Activated CD4-positive, CD25-positive, alpha-beta regulatory T cell treated with anti-CD3 and anti-CD28 coated beads, Interleukin-2, amount 50 U/mL, for 72 hours (primary cell): Measurements from ENCODE around the gene TRMT2A.
"Not testable (repeated sequence)": the region's sequence is repeated elsewhere in the genome, so short reads cannot be mapped to it uniquely, and the experiment has no call there.

ENCODE experiments used
- DNase-seq: peaks from one replicate; pipeline ENCODE4 v3.0.0; 2021

TRMT2A gene, protein sequence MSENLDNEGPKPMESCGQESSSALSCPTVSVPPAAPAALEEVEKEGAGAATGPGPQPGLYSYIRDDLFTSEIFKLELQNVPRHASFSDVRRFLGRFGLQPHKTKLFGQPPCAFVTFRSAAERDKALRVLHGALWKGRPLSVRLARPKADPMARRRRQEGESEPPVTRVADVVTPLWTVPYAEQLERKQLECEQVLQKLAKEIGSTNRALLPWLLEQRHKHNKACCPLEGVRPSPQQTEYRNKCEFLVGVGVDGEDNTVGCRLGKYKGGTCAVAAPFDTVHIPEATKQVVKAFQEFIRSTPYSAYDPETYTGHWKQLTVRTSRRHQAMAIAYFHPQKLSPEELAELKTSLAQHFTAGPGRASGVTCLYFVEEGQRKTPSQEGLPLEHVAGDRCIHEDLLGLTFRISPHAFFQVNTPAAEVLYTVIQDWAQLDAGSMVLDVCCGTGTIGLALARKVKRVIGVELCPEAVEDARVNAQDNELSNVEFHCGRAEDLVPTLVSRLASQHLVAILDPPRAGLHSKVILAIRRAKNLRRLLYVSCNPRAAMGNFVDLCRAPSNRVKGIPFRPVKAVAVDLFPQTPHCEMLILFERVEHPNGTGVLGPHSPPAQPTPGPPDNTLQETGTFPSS

DNA sequence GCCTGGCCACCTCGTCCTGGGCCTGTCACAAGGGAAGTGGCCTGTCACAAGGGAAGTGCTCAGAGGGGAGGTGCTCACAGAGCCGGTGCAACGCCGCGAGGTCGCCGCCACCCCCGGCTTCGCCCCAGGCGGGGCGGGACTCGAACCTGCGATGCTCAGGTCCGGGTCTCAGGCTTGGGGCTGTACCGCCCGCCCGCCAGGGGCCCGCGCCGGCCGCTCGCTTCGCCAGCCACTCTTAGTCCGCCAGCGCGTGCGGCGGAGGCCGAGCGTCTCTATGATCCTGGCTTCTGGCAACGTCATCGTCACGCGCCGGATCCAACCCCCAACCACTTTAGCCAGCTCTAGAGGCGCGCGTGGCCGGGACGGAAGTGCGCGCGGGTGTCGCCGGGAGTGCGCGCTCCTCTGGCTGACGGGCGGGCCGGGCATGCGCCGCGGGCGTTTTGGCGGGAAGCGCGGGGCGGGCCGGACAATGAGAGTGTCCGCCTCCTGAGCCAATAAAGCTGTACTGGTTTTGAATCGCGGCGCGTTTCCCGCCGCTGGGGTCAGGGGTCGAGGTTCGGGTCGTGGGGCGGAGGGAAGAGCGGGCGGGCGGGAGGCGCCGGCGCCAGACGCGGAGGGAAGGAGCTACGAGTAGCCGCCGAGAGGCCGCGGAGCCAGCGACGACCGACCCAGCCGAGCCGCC, at the start of gene TRMT2A:
Gene TRMT2A (minus strand): TSS at position 276 of the 682 bp plus-strand sequence. CDS start 320 bp downstream, outside the sequence.
- DNase-seq: peak; percentile 97

DNA sequence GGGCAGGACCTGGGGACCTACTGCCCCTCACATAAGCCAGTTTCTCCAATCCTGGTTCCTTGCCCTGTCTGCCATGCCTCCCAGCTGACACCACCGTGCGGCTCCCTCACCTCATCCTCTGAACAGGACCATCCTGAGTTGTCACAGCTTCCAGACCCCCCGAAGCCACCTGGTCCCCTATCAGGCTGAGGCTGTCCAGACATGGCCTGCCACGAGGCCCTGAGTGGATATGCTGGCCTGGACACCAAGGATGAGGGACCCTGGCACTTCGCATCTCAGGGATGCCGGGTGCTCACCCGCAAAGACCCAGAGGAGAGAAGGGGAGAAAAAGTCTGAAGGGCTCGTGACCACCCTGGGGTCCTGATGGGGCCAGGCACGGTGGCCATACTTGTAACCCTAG, 49.7 kb upstream of the TRMT2A start:
- DNase-seq: no peak

DNA sequence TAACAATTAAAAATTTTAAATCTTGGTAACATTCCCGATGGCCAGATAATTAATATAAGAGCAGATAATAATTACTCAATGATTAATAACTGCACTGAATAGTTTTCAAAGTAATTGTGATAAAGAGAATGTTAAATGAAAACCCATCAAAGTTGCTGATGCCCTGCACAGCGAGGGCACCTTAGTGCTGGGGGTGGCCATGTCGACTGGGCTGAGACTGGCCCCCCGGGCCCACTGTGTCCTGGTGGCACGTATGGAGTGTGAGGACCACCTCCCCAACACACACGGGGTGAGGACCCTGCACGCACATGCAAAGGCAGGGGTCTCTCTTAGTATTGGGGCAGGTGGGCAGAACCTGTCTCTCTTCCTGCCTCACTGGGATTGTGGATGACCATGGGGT, 48.9 kb upstream of the TRMT2A start:
- no peak for DNase-seq

DNA sequence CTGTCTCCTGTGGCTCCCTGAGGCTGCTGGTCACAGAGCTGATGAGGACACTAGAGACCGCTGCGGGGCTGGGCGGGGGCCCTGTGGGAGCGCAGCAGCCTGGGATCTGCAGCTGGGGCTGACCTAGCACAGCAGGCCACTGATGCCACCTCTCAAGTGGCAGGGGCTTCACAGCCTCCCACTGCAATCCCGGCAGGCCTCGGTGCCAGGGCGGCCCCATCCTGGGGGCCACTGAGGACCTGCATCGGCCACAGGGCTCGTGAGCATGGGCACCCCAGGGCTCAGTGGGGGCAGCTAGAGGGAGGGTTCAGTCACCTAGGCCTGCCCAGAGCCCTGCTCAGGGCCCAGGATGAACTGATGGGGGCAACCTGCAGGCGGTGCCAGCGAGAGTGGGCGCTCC, 48.4 kb upstream of the TRMT2A start:
- no peak for DNase-seq

DNA sequence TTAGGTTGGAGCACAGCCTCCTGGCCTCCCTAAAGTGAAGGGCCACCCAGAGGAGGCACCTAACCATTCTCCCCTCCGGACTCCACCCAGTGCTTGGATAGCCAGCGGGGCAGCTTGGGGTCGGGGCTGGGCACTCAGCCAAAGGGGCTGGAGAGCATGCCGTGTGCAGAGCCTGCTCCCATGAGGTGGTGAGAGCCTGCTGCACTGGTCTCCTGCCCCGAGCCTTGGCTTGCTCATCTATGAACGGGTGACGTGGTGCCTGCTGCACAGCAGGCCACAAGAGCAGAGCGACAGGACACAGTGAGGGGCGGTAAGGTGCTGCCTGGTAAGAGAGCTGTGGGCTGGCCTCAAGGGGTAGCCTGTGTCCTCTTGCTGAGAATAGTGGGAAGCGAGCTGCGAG, 47.8 kb upstream of the TRMT2A start:
- no peak for DNase-seq

DNA sequence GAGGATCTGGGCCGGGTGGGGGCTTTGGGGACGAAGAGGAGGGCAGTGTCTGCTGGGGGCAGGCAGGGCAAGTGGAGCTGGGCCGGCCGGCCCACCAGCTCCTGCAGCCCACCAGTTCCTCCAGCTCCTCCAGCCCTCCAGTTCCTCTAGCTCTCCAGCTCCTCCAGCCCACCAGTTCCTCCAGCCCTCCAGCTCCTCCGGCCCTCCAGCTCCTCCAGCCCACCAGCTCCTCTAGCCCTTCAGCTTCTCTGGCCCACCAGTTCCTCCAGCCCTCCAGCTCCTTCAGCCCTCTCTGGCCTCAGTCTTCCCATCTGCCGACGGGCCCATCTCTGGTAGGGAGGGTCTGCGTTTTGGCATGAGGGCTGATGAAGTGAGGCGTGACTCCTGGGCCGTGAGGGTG, 43.0 kb upstream of the TRMT2A start:
- DNase-seq: no peak

DNA sequence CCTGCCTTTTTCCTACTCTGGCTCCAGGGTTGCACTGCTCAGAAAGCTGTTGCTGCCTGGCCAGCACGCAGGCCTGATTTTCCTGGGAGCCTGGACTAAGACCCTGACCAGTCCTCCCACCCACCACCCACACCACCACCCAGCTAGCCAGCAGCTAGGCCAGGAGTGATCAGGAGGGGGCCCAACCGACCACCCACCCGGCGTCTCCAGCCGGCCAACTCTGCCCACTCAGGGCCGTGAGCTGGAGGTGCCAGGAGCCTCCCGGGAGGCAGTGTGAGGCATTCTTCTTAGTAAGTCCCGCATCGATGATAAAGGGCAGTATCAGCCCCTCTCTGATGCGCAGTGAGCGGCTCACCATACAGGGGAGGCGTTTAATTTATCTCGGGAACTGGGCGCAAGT, 42.5 kb upstream of the TRMT2A start:
- DNase-seq: not testable (repeated sequence)

DNA sequence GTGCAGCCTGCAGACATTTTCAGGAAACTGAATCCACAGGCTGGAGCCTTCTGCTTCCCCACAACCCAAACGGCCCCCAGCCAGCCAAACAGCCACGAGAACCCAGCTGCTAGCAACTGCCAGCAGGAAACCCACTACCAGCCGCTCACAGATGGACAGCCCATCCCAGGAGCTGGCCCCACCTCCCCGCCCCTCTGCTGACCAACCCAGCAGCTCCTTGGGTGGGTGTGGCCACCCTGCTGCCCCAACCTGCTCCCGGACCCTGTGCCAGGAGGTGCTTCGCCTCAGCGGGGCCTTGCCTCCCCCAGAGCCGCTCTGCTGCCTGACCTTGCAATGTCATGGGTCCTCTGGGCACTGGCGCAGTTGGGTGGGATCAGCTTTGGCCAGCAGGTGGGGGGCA, 42.0 kb upstream of the TRMT2A start:
- no peak for DNase-seq

DNA sequence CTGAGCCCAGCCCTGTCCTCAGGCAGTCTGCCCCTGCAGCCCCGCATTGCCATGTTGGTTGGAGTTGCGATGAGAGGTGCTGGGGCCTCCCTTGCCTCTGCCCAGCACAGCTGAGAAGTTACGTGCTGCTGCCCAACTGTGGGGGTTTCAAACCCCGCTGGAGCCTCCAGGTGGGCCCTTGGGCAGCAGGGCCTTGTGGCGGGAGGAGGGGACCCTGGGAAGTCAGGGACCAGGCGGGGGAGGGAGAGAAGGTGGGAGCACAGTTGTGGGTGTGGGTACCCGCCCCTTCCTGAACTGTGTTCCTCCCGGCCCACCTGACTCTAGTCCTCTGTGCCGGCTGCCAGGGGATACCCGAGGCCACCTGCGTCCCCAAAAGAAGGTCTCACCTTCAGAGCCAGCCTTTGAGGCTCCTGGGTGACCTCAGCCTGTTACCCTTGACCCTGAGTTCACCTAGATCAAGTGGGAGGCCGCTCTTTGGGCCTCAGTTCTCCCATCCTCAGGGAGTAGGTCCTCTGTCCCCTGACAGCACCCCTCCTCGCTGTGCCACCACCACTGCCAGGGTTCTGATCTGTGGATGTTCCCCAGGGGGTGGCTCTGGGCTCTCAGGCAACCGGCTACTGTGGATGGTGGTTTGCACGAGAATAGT, 41.5 kb upstream of the TRMT2A start:
- DNase-seq: no peak

DNA sequence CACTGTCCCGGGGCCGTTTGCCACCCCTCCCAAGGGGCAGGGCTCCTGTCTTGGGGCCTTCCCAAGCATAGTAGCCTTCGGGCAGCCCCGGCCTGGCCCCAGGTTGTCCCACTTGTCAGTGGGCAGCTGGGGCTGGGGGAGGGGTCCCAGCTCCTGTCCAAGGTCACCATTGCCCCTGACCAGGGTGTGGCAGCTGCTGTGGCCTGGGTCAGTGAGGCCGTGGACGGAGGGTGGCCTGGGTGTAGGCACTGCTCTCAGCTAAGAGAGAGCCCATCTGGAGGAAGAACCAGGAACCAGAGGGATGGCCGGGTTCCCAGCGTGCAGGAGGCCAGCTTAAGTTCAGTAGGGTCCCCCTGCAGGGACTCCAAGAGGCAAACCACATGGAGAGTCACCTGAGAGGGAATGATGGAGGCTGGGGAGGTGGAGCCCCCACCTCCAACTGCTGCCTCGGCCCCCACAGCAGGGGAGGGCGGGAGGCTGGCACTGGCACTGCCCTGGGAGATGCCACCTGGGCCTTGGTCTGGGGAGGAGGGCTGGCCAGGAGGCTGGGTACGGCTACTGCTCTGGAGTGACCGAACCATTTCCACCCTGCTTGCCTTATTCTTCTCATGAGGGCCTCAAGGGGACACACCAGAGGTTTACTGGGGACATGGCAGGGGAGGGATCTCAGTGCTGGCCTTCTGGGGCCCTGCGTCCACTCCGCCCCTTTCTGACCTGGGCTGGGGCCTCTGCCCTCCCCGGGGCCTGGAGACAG, 40.6 kb upstream of the TRMT2A start:
- no peak for DNase-seq

DNA sequence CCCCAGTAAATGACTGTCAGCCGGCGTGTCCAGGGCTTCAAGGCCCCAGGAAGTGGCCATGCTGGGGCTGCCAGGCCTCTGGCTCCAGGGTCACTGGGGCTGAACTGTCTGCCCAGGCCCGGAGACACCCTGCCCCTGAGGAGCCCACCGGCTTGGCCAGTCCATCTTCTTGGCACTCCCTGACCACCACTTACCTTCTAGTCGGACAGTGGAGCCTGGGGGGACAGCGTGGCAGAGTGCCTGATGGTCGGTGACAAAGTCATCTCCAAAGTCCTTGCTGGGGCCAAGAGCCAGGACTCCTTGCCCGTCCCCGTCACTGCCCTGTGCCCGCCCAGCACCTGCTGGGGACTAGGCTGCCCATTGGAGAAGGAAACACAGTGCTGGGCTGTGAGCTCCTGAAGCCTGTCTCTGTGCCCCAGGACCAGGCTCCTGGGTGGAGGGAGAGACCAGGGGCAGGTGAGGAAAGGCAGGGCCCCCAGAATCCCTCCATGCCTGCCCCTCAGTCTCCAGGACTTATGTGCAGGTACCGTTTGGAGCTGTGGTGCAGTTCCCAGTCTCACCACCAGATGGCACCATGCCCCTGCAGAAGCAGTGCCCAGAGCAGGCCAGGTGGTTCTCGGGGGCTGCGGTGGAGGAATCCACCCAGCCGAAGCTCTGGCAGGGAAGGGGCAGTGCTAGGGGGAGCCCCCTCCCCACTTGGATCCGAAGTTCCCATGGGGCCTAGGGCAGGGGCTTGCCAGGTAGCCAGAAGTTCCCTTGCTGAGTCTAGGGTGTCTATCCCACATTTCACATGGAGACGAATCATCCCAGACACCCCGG, 39.8 kb upstream of the TRMT2A start:
- peak; percentile 91 for DNase-seq

DNA sequence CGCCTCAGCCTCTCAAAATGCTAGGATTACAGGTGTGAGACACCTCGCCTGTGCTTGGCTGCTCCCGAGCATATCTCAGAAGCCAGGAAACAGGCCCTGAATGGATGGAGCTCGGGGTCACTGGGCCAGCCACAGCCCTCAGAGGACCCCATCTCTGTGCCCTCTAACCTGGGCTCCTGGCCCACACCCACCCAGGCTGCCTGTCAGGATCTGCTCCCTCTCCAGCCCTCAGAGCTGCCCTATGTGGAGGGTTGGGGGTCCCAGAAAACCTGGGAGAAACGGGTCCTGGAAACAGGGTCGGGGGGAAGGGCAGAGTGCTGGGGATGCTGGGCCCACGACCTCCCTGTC, 39.0 kb upstream of the TRMT2A start:
- no peak for DNase-seq

DNA sequence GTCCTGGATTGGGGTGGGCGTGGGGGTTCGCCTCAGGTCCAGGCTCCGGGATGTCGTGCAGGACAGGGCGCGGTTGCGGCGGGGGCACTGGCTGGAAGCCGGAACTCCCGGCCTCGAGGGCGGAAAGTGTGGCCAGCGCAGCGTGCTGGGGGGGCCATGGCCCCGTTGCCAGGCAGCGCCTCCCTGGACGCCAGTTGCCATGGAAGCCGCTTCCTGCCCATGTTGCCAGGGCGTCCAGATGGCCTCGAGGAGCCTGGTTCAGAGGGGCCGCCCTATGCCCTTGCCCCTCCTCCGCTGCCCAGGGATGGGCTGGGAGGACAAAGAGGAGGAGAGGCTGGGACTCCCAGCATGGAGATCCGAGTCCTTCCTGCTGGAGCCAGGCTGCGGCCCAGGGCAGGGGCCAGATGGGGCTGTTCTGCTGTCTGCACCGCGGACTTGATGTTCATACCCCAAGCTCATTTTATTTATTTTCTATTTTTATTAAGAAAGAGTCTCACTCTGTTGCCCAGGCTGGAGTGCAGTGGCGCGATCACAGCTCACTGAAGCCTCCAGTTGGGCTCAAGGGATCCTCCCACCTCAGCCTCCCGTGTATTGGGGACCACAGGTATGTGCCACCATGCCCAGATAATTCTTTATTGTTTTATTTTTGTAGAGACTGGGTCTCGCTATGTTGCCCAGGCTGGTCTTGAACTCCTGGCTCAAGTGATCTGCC, 38.5 kb upstream of the TRMT2A start:
- no peak for DNase-seq

DNA sequence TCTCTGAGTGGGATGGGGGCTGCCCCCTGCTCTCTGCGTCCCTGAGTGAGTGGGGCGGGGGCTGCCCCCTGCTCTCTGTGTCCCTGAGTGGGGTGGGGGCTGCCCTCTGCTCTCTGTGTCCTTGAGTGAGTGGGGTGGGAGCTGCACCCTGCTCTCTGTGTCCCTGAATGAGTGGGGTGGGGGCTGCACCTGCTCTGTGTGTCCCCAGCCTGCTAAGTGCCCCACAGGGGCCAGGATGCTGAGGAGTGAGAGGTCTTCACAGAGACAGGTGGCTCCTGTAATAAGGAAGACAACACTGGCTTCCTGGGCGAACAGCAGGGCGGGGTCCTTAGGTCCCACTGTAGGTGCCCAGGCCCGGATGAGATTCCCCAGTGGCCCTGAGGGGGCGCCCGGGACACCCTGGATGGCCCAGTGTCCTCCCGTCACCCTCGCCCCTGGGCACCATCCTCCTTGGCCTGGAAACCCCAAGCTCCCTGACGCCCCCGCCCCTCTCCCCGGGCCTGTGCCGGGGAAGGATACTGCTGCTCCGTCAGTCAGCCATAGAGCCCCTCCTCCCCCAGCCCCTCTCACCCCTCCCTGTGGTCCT, 37.7 kb upstream of the TRMT2A start:
- no peak for DNase-seq

DNA sequence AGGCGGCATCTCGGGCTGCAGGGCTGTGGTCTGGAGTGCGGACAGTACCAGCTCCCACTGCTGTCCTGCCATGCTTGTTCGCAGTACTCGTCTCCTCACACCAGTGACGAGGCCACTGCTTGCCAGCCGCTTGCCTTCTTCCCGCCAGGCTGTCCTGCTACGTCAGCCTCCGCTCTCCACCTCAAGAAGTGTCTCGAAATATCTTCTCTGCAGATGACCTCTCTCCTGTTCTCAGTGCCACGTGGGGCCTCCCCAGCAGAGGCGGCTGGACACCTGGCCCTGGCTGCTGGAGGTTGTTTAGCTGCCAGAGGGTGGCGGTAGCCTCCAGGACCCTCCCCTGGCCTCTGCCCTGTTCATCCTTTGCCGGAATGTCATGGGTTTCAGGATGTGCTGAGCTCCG, 36.9 kb upstream of the TRMT2A start:
- no peak for DNase-seq

DNA sequence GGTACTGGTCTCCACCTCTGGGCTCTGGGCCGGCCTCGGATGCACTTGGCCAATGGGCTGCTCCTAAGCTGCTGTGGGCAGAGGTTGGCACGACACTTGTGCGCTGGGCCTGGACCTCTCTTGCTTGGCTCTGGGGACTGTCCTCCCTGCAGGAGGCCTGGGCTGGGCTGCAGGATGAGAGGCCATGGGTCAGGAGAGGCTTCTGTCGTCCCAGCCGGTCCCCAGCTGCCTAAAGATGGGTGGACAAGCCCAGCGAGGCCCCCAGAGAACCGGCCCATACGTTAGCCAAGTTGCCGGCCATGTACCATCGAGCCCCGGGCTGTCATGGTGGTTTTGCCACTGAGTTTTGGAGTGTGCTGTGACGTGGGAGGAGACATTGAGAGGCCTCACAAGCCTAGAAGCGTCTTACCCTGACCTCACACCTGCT, 35.5 kb upstream of the TRMT2A start:
- no peak for DNase-seq

DNA sequence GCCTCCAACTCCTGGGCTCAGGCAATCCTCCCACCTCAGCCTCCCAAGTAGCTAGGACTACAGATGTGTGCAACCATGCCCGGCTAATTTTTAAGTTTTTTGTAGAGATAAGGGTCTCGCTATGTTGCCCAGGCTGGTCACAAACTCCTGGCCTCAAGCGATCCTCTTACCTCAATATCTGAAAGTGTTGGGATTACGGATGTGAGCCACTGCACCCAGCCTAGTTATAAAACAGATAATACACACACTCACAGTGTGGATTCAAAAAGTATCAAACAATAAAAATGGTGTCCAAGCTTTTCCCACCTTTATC, 34.2 kb upstream of the TRMT2A start:
- no peak for DNase-seq

DNA sequence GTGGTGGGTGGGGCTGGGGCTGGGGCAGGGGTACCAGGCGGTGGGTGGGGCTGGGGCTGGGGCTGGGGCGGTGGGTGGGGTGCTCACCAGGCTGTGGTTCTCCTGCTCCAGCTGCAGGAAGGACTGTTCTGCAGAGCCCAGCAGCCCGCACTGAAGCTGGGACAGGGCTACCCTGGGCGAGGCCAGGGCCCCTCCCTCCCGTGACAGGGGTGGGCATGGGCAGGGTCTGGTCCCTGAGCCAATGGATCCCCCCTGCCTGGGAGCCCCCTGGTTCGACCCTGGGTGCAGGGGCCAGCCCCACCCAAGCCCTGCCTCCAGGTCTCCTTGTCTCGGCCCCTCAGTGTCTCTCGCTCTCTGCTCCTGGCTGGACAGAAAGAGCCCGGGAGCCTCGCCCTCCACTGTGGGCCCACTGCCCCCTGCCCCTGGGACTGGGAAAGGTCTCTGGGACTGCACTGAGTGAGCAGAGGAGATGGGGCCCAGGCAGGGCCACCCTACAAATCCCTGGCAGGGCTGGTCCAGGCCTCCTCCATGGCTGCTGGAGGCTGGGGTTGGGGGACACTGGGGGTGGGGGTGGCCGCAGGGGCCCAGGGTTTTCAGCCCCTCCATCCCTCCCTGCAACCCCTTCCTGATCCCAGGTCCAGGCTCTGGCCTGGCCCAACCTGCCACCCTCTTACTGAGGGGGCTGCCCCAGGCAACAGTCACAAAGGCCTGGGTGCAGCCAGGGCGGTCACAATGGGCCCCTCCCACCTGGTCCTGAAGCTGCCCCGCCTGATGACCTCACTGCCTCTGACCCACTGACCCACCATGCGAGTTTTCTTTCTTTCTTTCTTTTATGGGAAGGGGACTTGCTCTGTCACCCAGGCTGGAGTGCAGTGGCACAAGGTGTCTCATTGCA, 33.6 kb upstream of the TRMT2A start, which contains the start of gene CCDC188:
Gene CCDC188 (minus strand): TSS at position 675 of the 895 bp plus-strand sequence. CDS start 69 bp downstream, at position 606.
- no peak for DNase-seq
